HuH-7.5 (cell line): ENCODE measurements around the gene RNF151.
"Not testable (repeated sequence)": the region's sequence is repeated elsewhere in the genome, so short reads cannot be mapped to it uniquely, and the experiment has no call there.

Experiments
- DNase-seq: peaks from one replicate; pipeline ENCODE4 v3.0.0; 2011; ENCODE audit warnings: low spot score

RNF151 gene

GRCh38 chr16:2009164-2009711 is 42.6 kb downstream of the RNF151 start:
- DNase-seq = peak; percentile 47

DNA sequence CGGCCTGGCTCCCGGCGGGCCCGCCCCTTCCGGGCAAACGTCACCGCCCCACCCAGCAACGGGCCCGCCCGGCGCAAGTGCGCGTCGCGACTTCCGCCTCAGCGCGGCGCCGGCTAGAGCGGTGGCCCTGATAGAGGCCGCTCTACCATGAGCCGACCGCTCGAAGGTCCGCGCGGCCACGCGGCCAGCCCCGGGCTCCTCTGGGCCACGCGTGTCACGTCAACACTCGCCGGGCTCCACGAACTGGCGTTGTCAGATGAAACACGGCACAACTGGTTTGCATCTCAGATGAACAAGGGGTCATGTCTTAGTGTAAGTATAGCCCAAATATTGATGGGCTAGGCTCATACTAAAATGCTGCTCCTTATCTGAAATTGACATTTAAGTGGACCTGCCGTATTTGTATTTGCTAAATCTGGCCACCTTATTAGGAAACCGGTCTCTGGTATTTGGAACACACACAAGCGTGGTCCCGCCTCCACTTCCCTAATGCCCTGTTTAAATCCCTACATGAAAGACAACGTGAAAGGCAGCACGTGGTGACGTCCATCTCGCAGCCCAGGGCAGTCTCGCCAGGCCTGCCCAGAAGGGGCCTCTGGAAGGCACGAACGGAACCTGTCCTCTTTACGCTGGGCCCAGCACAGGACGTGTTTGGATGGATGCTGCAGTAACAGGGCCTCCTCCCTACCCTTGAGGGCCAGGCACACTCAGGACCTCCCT is 43.3 kb downstream of the RNF151 start, which contains the start of gene ZNF598:
Gene ZNF598, minus strand, starts transcription at position 31 of the 720 bp plus-strand sequence.
- DNase-seq = peak; percentile 89

GRCh38 chr16:2011726-2012125 is 45.1 kb downstream of the RNF151 start:
- DNase-seq = not testable (repeated sequence)

DNA sequence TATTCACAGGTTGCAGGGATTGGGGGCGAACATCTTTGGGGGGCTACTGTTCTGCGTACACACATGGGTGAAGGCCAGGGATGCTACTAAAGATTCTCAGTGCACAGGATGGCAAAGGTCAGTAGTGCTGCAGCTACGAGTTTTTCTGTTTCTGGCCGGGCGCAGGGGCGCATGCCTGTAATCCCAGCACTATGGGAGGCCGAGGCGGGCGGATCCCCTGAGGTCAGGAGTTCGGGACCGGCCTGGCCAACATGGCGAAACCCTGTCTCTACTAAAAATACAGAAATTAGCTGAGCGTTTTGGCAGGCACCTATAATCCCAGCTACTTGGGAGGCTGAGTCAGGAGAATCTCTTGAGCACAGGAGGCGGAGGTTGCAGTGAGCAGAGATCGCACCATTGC is 46.9 kb downstream of the RNF151 start:
- DNase-seq = no peak

- DNase-seq = no peak
These were observed 48.7 kb downstream of the RNF151 start for GRCh38 chr16:2015117-2015946.

GRCh38 chr16:2015947-2016208 is 49.2 kb downstream of the RNF151 start:
- DNase-seq = no peak

- no peak for DNase-seq
These were observed 49.8 kb downstream of the RNF151 start for GRCh38 chr16:2016407-2016922.
